Lung (tissue), 12 donors: Measurements from ENCODE around the gene CLPTM1L. TPM values are rescaled to one million over a fixed set of nuclear protein-coding genes. Genes with fewer than 3 reads are reported as not detected.

ENCODE experiments used
- ATAC-seq: fragments of 200-7000 bp; cut with Tn5 transposase; one replicate; pipeline ENCODE4 v1.9.1; 2020; ENCODE audit warnings: moderate number of reproducible peaks; ENCODE audit not compliant: insufficient read depth, low FRiP score
- DNase-seq, 3 donors: peaks; one replicate each; pipeline ENCODE4 v3.0.0-alpha.2; 2013 to 2017
- H3K27ac ChIP-seq, 2 donors: one replicate each; pipeline ENCODE4 v1.5.1; 2013; ENCODE audit warnings: mild to moderate bottlenecking in 2 of 2, moderate library complexity in 2 of 2, control low read depth in 1 of 2, inconsistent platforms in 1 of 2, low read depth in 1 of 2, low read length in 1 of 2
- H3K27me3 ChIP-seq, 3 donors: one replicate each; pipeline ENCODE4 v1.5.1; 2013; ENCODE audit warnings: low read length in 2 of 3; ENCODE audit not compliant: control insufficient read depth in 3 of 3, insufficient read depth in 3 of 3
- H3K36me3 ChIP-seq, 4 donors: one replicate each; pipeline ENCODE4 v1.5.1; 2013; ENCODE audit warnings: low read length in 4 of 4, mild to moderate bottlenecking in 1 of 4, moderate library complexity in 1 of 4; ENCODE audit not compliant: control insufficient read depth in 4 of 4, insufficient read depth in 4 of 4
- H3K4me1 ChIP-seq, 5 donors: one replicate each; pipeline ENCODE4 v1.5.1; 2013; ENCODE audit warnings: low read length in 5 of 5, mild to moderate bottlenecking in 2 of 5, moderate library complexity in 1 of 5; ENCODE audit not compliant: control insufficient read depth in 5 of 5, insufficient read depth in 5 of 5
- H3K4me3 ChIP-seq: one replicate; pipeline ENCODE4 v1.5.1; 2013; ENCODE audit warnings: mild to moderate bottlenecking, control low read depth, moderate library complexity
- H3K9ac ChIP-seq, 2 donors: one replicate each; pipeline ENCODE4 v1.5.1; 2013; ENCODE audit warnings: low read length in 2 of 2, control low read depth in 1 of 2; ENCODE audit not compliant: insufficient read depth in 1 of 2
- H3K9me3 ChIP-seq, 4 donors: one replicate each; pipeline ENCODE4 v1.5.1; 2013; ENCODE audit warnings: low read length in 3 of 4, mild to moderate bottlenecking in 1 of 4, moderate library complexity in 1 of 4; ENCODE audit not compliant: control insufficient read depth in 4 of 4, insufficient read depth in 3 of 4
- CTCF ChIP-seq: IDR thresholded peaks from 2 replicates; pipeline ENCODE4 v1.5.1; 2012; ENCODE audit warnings: mild to moderate bottlenecking; ENCODE audit errors: control extremely low read depth, extremely low read depth
- WGBS, 2 donors: extraction: QIAGEN DNeasy Blood & Tissue Kit; methylation state at CpG; one replicate each; pipeline ENCODE4 v1.1.7; 2013; 5-methylcytosine and 5-hydroxymethylcytosine counted together
- polyA plus RNA-seq, 2 donors: library from polyadenylated mRNA; stranded (reverse); fragments of 200-250 nt; gene quantifications; one replicate each; pipeline ENCODE4 v1.2.1, GENCODE V29; 2013
- total RNA-seq, 2 donors: library from RNA; depleted of rRNA in 1 of 2; stranded (reverse); fragments of >200 nt in 1 of 2; gene quantifications; one replicate each; pipeline ENCODE4 v1.2.1, GENCODE V29; 2014 to 2021
- donor health status: control.
- donor health status: control.
- donor health status: Bipolar disorder and iron deficiency.
- donor health status: healthy.
- donor health status: DM: yes; HTN: yes; CAD: no.

Gene CLPTM1L
- total and polyA plus RNA-seq, 4 donors = 79.0 to 153 (median 144) TPM

- peaks cover 12 to 66% (median 17%) of the 10 kb centered on the region in 4 donors for H3K36me3 ChIP-seq
- no peak for TF ChIP-seq CTCF
- no peak overlapping the region for H3K27ac ChIP-seq
- ATAC-seq (no peak), DNase-seq (peak in 1 of 3 donors; percentile 4)
- H3K9me3 ChIP-seq = peaks cover 0 to 2% (median 0%) of the 10 kb centered on the region in 4 donors
- 97 to 98% methylated on average over 15 of the region's 15 CpGs for WGBS, 2 donors
- H3K9ac ChIP-seq = no peak overlapping the region
- no peak overlapping the region for H3K4me3 ChIP-seq
- H3K27me3 ChIP-seq = no peaks in the 10 kb centered on the region
- H3K4me1 ChIP-seq = no peaks in the 10 kb centered on the region
Observed at GRCh38 chr5:1324301-1324700, 20.6 kb downstream of the CLPTM1L start.

- H3K9ac ChIP-seq = no peak overlapping the region
- H3K27me3 ChIP-seq = no peaks in the 10 kb centered on the region
- no peak overlapping the region for H3K27ac ChIP-seq
- peaks cover 0 to 2% (median 0%) of the 10 kb centered on the region in 4 donors for H3K9me3 ChIP-seq
- WGBS, 2 donors = 94 to 97% methylated on average over 13 of the region's 13 CpGs
- no peak for DNase-seq
- peaks cover 12 to 67% (median 18%) of the 10 kb centered on the region in 4 donors for H3K36me3 ChIP-seq
- TF ChIP-seq CTCF = no peak
- no peak for ATAC-seq
- no peaks in the 10 kb centered on the region for H3K4me1 ChIP-seq
- H3K4me3 ChIP-seq = no peak overlapping the region
Observed at GRCh38 chr5:1323803-1324173, 21.1 kb downstream of the CLPTM1L start.

GRCh38 chr5:1322955-1323802, 21.7 kb downstream of the CLPTM1L start:
- WGBS, 2 donors = 90 to 94% methylated on average over 24 of the region's 24 CpGs
- Histone ChIP-seq H3K36me3 (peaks cover 12 to 73% (median 19%) of the 10 kb centered on the region in 4 donors), H3K27ac (no peak overlapping the region), H3K4me1 (no peaks in the 10 kb centered on the region), H3K4me3 (no peak overlapping the region), H3K27me3 (no peaks in the 10 kb centered on the region), H3K9ac (no peak overlapping the region), H3K9me3 (peaks cover 0 to 2% (median 0%) of the 10 kb centered on the region in 4 donors)
- TF ChIP-seq CTCF = no peak
- no peak for ATAC-seq
- DNase-seq = peak in 1 of 3 donors; percentile 7
